ENCODE measurements around the gene DHRS2.
A peak's percentile ranks its signal among the peaks of the same experiment; 100 is the strongest.

The DHRS2 gene

DNA sequence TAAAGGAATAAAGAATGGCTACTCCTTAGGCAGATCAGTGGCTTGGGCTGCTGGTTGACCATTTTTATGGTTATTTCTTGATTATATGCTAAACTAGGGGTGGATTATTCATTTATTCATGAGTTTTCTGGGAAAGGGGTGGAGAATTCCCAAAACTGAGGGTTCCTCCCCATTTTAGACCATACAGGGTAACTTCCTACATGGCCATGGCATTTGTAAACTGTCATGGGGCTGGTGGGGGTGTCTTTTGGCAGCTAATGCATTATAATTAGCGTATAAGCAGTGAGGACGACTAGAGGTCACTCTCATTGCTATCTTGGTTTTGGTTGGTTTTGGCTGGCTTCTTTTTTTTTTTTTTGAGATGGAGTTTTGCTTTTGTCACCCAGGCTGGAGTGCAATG, 32.0 kb upstream of the DHRS2 start:
- no peaks in the 10 kb centered on the region for H3K79me2 ChIP-seq (ENCODE audit: control insufficient read depth, insufficient read depth, low read length)
- no peak overlapping the region for H3K27ac ChIP-seq (ENCODE audit: low read depth, low read length)
- H3K27me3 ChIP-seq (ENCODE audit: insufficient read depth, low read length, poor library complexity): no peaks in the 10 kb centered on the region
- no CpG with 5 or more reads among the region's 2 CpGs for WGBS (ENCODE audit: extremely low coverage, insufficient coverage, low lambda C conversion rate)
- H3K56ac ChIP-seq (ENCODE audit: low read length): no peak overlapping the region
- H3K4ac ChIP-seq (ENCODE audit: low read depth, low read length): no peak overlapping the region
- no peak overlapping the region for H3K4me3 ChIP-seq (ENCODE audit: low read length)
- H4K8ac ChIP-seq (ENCODE audit: low read depth, low read length): no peak overlapping the region
- H2AK5ac ChIP-seq (ENCODE audit: low read length): no peak overlapping the region
- H3K79me1 ChIP-seq (ENCODE audit: low read length): no peaks in the 10 kb centered on the region
- H3K18ac ChIP-seq (ENCODE audit: low read length): no peak overlapping the region
- H3K9ac ChIP-seq (ENCODE audit: low read length): no peak overlapping the region
- H2BK120ac ChIP-seq (ENCODE audit: low read depth, low read length): no peak overlapping the region
- no peak overlapping the region for H2BK15ac ChIP-seq (replicated peaks; ENCODE audit: low read depth)
- H3K4me2 ChIP-seq (ENCODE audit: low read length): no peak overlapping the region
- no peak overlapping the region for H4K5ac ChIP-seq (ENCODE audit: low read length)
- H3K36me3 ChIP-seq (ENCODE audit: control insufficient read depth, insufficient read depth, low read length): no peaks in the 10 kb centered on the region
- no peak overlapping the region for H3K23ac ChIP-seq (ENCODE audit: low read length)
- no peak for DNase-seq
- H3K4me1 ChIP-seq (ENCODE audit: control insufficient read depth, low read depth, low read length): no peaks in the 10 kb centered on the region
- no peak overlapping the region for H2BK5ac ChIP-seq (ENCODE audit: low read length)

DNA sequence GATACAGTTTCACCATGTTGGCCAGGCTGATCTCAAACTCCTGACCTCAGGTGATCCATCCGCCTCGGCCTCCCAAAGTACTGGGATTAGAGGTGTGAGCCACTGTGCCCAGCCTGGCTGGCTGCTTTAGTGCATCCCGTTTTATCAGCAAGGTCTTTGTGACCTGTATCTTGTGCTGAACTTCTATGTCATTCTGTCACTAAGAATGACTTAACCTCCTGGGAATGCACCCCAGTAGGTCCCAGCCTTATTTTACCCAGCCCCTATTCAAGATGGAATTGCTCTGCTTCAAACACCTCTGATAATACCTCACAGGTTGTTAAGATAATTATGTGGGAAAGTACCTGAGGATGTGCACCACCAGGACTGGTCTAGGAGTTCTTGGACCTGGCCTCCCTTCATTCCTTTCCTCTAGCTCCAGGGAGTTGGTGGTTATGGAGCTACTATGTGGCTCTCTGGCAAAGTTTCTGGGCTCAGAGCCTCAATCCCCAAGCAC, 31.4 kb upstream of the DHRS2 start:
- no peaks in the 10 kb centered on the region for H3K79me2 ChIP-seq (ENCODE audit: control insufficient read depth, insufficient read depth, low read length)
- DNase-seq: peak; percentile 67
- H3K4me3 ChIP-seq (ENCODE audit: low read length): no peak overlapping the region
- H3K27ac ChIP-seq (ENCODE audit: low read depth, low read length): no peak overlapping the region
- WGBS (ENCODE audit: extremely low coverage, insufficient coverage, low lambda C conversion rate): no CpG with 5 or more reads among the region's 3 CpGs
- H3K36me3 ChIP-seq (ENCODE audit: control insufficient read depth, insufficient read depth, low read length): no peaks in the 10 kb centered on the region
- H3K4ac ChIP-seq (ENCODE audit: low read depth, low read length): no peak overlapping the region
- no peak overlapping the region for H3K56ac ChIP-seq (ENCODE audit: low read length)
- H3K79me1 ChIP-seq (ENCODE audit: low read length): no peaks in the 10 kb centered on the region
- no peak overlapping the region for H2BK120ac ChIP-seq (ENCODE audit: low read depth, low read length)
- no peaks in the 10 kb centered on the region for H3K4me1 ChIP-seq (ENCODE audit: control insufficient read depth, low read depth, low read length)
- H4K8ac ChIP-seq (ENCODE audit: low read depth, low read length): no peak overlapping the region
- no peak overlapping the region for H3K23ac ChIP-seq (ENCODE audit: low read length)
- no peak overlapping the region for H3K4me2 ChIP-seq (ENCODE audit: low read length)
- no peak overlapping the region for H2BK5ac ChIP-seq (ENCODE audit: low read length)
- H3K9ac ChIP-seq (ENCODE audit: low read length): no peak overlapping the region
- no peak overlapping the region for H3K18ac ChIP-seq (ENCODE audit: low read length)
- H4K5ac ChIP-seq (ENCODE audit: low read length): no peak overlapping the region
- H2BK15ac ChIP-seq (replicated peaks; ENCODE audit: low read depth): no peak overlapping the region
- no peaks in the 10 kb centered on the region for H3K27me3 ChIP-seq (ENCODE audit: insufficient read depth, low read length, poor library complexity)
- no peak overlapping the region for H2AK5ac ChIP-seq (ENCODE audit: low read length)

- no peak overlapping the region for H3K4ac ChIP-seq (ENCODE audit: low read depth, low read length)
- no peak overlapping the region for H3K4me3 ChIP-seq (ENCODE audit: low read length)
- H3K23ac ChIP-seq (ENCODE audit: low read length): no peak overlapping the region
- WGBS (ENCODE audit: extremely low coverage, insufficient coverage, low lambda C conversion rate): no CpG with 5 or more reads among the region's 6 CpGs
- H3K79me1 ChIP-seq (ENCODE audit: low read length): no peaks in the 10 kb centered on the region
- no peak overlapping the region for H2BK5ac ChIP-seq (ENCODE audit: low read length)
- H3K27ac ChIP-seq (ENCODE audit: low read depth, low read length): no peak overlapping the region
- H4K8ac ChIP-seq (ENCODE audit: low read depth, low read length): no peak overlapping the region
- no peaks in the 10 kb centered on the region for H3K79me2 ChIP-seq (ENCODE audit: control insufficient read depth, insufficient read depth, low read length)
- H2BK120ac ChIP-seq (ENCODE audit: low read depth, low read length): no peak overlapping the region
- no peaks in the 10 kb centered on the region for H3K27me3 ChIP-seq (ENCODE audit: insufficient read depth, low read length, poor library complexity)
- no peak overlapping the region for H2AK5ac ChIP-seq (ENCODE audit: low read length)
- DNase-seq: no peak
- no peak overlapping the region for H3K56ac ChIP-seq (ENCODE audit: low read length)
- H2BK15ac ChIP-seq (replicated peaks; ENCODE audit: low read depth): no peak overlapping the region
- H3K4me2 ChIP-seq (ENCODE audit: low read length): no peak overlapping the region
- H3K36me3 ChIP-seq (ENCODE audit: control insufficient read depth, insufficient read depth, low read length): no peaks in the 10 kb centered on the region
- no peak overlapping the region for H3K18ac ChIP-seq (ENCODE audit: low read length)
- no peaks in the 10 kb centered on the region for H3K4me1 ChIP-seq (ENCODE audit: control insufficient read depth, low read depth, low read length)
- no peak overlapping the region for H4K5ac ChIP-seq (ENCODE audit: low read length)
- no peak overlapping the region for H3K9ac ChIP-seq (ENCODE audit: low read length)
Measured at GRCh38 chr14:23605931-23606585, 30.1 kb upstream of the DHRS2 start.

DNA sequence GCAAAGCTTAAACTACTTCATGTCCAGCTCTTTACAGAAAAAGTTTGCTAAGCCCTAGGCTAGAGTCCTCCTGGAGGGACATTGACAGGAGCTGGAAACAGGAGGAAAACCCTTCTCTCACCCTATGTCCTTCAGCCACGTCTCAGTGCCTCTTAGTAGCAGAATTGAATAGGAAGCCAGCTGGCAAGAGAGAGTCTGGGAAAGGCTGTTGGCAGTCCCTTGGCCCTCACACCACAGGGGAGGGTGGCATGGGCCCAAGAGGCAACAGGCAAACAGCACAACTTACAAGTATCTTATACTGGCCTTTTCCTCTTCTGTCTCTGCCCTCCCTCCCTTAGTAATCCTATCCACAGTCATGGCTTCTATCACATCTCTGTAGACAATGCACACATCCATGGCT, 27.7 kb upstream of the DHRS2 start:
- no peak overlapping the region for H3K4ac ChIP-seq (ENCODE audit: low read depth, low read length)
- H3K79me1 ChIP-seq (ENCODE audit: low read length): no peaks in the 10 kb centered on the region
- H2BK120ac ChIP-seq (ENCODE audit: low read depth, low read length): no peak overlapping the region
- no peaks in the 10 kb centered on the region for H3K4me1 ChIP-seq (ENCODE audit: control insufficient read depth, low read depth, low read length)
- WGBS (ENCODE audit: extremely low coverage, insufficient coverage, low lambda C conversion rate): no CpG with 5 or more reads among the region's 1 CpG
- H3K27ac ChIP-seq (ENCODE audit: low read depth, low read length): no peak overlapping the region
- H3K56ac ChIP-seq (ENCODE audit: low read length): no peak overlapping the region
- H3K9ac ChIP-seq (ENCODE audit: low read length): no peak overlapping the region
- no peak overlapping the region for H4K8ac ChIP-seq (ENCODE audit: low read depth, low read length)
- H3K18ac ChIP-seq (ENCODE audit: low read length): no peak overlapping the region
- H3K27me3 ChIP-seq (ENCODE audit: insufficient read depth, low read length, poor library complexity): no peaks in the 10 kb centered on the region
- no peak overlapping the region for H2BK15ac ChIP-seq (replicated peaks; ENCODE audit: low read depth)
- no peak overlapping the region for H3K23ac ChIP-seq (ENCODE audit: low read length)
- no peaks in the 10 kb centered on the region for H3K79me2 ChIP-seq (ENCODE audit: control insufficient read depth, insufficient read depth, low read length)
- H3K4me2 ChIP-seq (ENCODE audit: low read length): no peak overlapping the region
- no peak overlapping the region for H4K5ac ChIP-seq (ENCODE audit: low read length)
- H3K36me3 ChIP-seq (ENCODE audit: control insufficient read depth, insufficient read depth, low read length): no peaks in the 10 kb centered on the region
- DNase-seq: no peak
- H3K4me3 ChIP-seq (ENCODE audit: low read length): no peak overlapping the region
- no peak overlapping the region for H2BK5ac ChIP-seq (ENCODE audit: low read length)
- H2AK5ac ChIP-seq (ENCODE audit: low read length): no peak overlapping the region

- Histone ChIP-seq H3K4me3 (ENCODE audit: low read length) (no peak overlapping the region), H2BK120ac (ENCODE audit: low read depth, low read length) (no peak overlapping the region), H3K36me3 (ENCODE audit: control insufficient read depth, insufficient read depth, low read length) (no peaks in the 10 kb centered on the region), H2BK5ac (ENCODE audit: low read length) (no peak overlapping the region), H4K8ac (ENCODE audit: low read depth, low read length) (no peak overlapping the region), H3K4me1 (ENCODE audit: control insufficient read depth, low read depth, low read length) (no peaks in the 10 kb centered on the region), H2AK5ac (ENCODE audit: low read length) (no peak overlapping the region), H3K56ac (ENCODE audit: low read length) (no peak overlapping the region), H3K79me1 (ENCODE audit: low read length) (no peaks in the 10 kb centered on the region), H3K23ac (ENCODE audit: low read length) (no peak overlapping the region), H3K79me2 (ENCODE audit: control insufficient read depth, insufficient read depth, low read length) (no peaks in the 10 kb centered on the region), H3K9ac (ENCODE audit: low read length) (no peak overlapping the region), H3K27me3 (ENCODE audit: insufficient read depth, low read length, poor library complexity) (no peaks in the 10 kb centered on the region), H3K4ac (ENCODE audit: low read depth, low read length) (no peak overlapping the region), H4K5ac (ENCODE audit: low read length) (no peak overlapping the region), H2BK15ac (replicated peaks; ENCODE audit: low read depth) (no peak overlapping the region), H3K4me2 (ENCODE audit: low read length) (no peak overlapping the region), H3K27ac (ENCODE audit: low read depth, low read length) (no peak overlapping the region), H3K18ac (ENCODE audit: low read length) (no peak overlapping the region)
- DNase-seq: no peak
- WGBS (ENCODE audit: extremely low coverage, insufficient coverage, low lambda C conversion rate): no CpG with 5 or more reads among the region's 3 CpGs
Measured at GRCh38 chr14:23609001-23609400, 27.2 kb upstream of the DHRS2 start.
